SU-DHL-6 (cell line): ENCODE results near the gene DSCAML1.

Source experiments
- H2AFZ ChIP-seq: fragments of 200-600 bp; sonication (generic); 2 replicates; pipeline ENCODE4 v1.6.1; 2014; ENCODE audit warnings: low read depth, mild to moderate bottlenecking, moderate library complexity, mixed read lengths, antibody characterized with exemption, low read length; ENCODE audit not compliant: severe bottlenecking
- H3F3A ChIP-seq: fragments of 200-600 bp; shearing (Covaris generic); 2 replicates; pipeline ENCODE4 v1.6.0; 2016; ENCODE audit warnings: antibody characterized with exemption, mild to moderate bottlenecking; ENCODE audit not compliant: insufficient read depth
- H3K27ac ChIP-seq: fragments of 200-600 bp; sonication (generic); 2 replicates; pipeline ENCODE4 v1.5.1; 2016; ENCODE audit warnings: low read depth, mild to moderate bottlenecking, low read length, moderate library complexity, mixed read lengths
- H3K27me3 ChIP-seq: fragments of 200-600 bp; sonication (generic), shearing (Covaris generic); 2 replicates; pipeline ENCODE4 v1.6.0; 2014; ENCODE audit warnings: mild to moderate bottlenecking, low read length
- H3K36me3 ChIP-seq: fragments of 200-600 bp; sonication (generic); 2 replicates; pipeline ENCODE4 v1.6.1; 2014; ENCODE audit warnings: mild to moderate bottlenecking, low read length, mixed read lengths
- H3K4me2 ChIP-seq: fragments of 300-600, 200-600 bp; shearing (Covaris generic), sonication (generic); 2 replicates; pipeline ENCODE4 v1.6.0; 2014; ENCODE audit warnings: low read length, low read depth, mild to moderate bottlenecking; ENCODE audit not compliant: poor library complexity, severe bottlenecking
- H3K4me3 ChIP-seq: fragments of 200-600 bp; sonication (generic); 2 replicates; pipeline ENCODE4 v1.5.1; 2014; ENCODE audit warnings: antibody characterized with exemption, low read length, mild to moderate bottlenecking, mixed read lengths; ENCODE audit not compliant: insufficient read depth, poor library complexity, severe bottlenecking
- H3K79me2 ChIP-seq: fragments of 200-600 bp; sonication (generic); 2 replicates; pipeline ENCODE4 v1.6.1; 2014; ENCODE audit warnings: mild to moderate bottlenecking, low read length, moderate library complexity; ENCODE audit not compliant: insufficient read depth
- H3K9ac ChIP-seq: fragments of 200-600 bp; sonication (generic); 2 replicates; pipeline ENCODE4 v1.7.0; 2014; ENCODE audit warnings: mild to moderate bottlenecking, low read length
- H3K9me2 ChIP-seq: fragments of 200-600 bp; sonication (generic); replicated peaks from 2 replicates; pipeline ENCODE4 v1.6.1; 2014; ENCODE audit warnings: low read length; ENCODE audit not compliant: insufficient read depth
- H3K9me3 ChIP-seq: fragments of 200-600 bp; sonication (generic); 2 replicates; pipeline ENCODE4 v1.6.1; 2014; ENCODE audit warnings: low read length, mixed read lengths; ENCODE audit not compliant: insufficient read depth
- H4K20me1 ChIP-seq: fragments of 200-600 bp; sonication (generic); 2 replicates; pipeline ENCODE4 v1.6.1; 2014; ENCODE audit warnings: low read depth, mild to moderate bottlenecking, antibody characterized with exemption, low read length, moderate library complexity, mixed read lengths
- EZH2phosphoT487 ChIP-seq: fragments of 200-600 bp; sonication (generic), shearing (Covaris generic); conservative IDR thresholded peaks from 2 replicates; pipeline ENCODE4 v1.6.1; 2018; ENCODE audit warnings: mild to moderate bottlenecking, antibody characterized with exemption, low read length, moderate library complexity, mixed read lengths
- TF ChIP-seq, protein P1 (sequence below): fragments of 200-600 bp; sonication (generic); IDR thresholded peaks from one replicate; pipeline ENCODE4 v1.5.1; 2017; ENCODE audit warnings: antibody characterized with exemption, mild to moderate bottlenecking, low read length, moderate library complexity; ENCODE audit not compliant: insufficient read depth, poor library complexity, severe bottlenecking

DSCAML1 gene

DNA sequence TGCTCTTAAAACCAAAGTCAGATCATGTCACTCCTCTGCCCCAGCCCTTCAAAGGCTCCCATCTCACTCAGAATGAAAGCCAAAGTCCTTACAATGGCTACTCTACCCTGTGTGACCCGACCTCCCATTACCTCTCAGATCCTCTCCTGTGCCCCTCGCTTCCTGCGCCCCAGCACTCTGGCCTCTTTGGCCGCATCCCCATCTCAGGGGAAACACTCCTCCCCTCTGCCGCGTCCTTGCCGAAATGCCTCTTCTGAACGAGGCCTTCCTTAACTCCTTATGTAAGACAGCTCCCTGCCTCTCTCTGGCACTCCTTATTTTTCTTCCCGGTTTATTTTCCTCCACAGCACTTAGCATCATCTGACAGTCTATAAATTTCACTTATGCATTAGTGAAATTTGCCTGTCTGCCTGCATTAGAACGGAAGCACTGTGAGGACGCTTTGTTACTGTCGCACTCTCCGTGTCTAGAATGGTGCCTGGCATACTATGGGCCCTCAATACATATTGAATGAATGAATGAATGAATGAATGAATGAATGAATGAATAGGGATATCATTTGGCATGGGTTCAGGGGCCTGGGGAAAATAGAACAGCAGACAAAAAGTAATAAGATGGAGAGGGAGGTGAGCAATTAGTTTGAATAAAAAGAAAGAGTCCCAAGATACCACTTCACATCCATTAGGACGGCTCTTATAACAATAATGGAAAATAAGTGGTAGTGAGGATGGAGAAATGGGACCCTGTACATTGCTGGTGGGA is 331.6 kb downstream of the DSCAML1 start:
- no peaks in the 10 kb centered on the region for H4K20me1 ChIP-seq
- TF ChIP-seq, protein P1, sequence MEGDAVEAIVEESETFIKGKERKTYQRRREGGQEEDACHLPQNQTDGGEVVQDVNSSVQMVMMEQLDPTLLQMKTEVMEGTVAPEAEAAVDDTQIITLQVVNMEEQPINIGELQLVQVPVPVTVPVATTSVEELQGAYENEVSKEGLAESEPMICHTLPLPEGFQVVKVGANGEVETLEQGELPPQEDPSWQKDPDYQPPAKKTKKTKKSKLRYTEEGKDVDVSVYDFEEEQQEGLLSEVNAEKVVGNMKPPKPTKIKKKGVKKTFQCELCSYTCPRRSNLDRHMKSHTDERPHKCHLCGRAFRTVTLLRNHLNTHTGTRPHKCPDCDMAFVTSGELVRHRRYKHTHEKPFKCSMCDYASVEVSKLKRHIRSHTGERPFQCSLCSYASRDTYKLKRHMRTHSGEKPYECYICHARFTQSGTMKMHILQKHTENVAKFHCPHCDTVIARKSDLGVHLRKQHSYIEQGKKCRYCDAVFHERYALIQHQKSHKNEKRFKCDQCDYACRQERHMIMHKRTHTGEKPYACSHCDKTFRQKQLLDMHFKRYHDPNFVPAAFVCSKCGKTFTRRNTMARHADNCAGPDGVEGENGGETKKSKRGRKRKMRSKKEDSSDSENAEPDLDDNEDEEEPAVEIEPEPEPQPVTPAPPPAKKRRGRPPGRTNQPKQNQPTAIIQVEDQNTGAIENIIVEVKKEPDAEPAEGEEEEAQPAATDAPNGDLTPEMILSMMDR, result no peak
- TF ChIP-seq EZH2phosphoT487, result no peak

DNA sequence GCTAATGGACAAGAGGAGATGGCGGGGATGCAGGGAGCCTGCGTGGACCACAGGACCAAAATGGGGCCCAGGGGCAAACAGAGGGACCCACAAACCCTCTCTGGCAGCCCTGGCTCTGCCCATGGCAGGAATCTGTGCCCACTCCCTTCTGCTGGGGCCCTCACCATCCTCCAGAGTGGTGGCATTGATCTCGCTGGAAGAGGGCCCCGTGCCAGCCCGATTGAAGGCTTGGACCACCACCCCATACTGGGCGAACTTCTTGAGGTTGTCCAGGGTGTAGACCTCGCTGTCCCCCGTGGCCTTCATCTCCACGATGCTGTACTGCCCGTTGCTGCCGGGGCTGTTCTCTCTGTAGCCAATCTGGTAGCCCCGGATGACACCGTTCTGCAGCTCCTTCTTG is 332.2 kb downstream of the DSCAML1 start:
- Histone ChIP-seq H3K4me3 (no peak overlapping the region), H3K9me3 (no peaks in the 10 kb centered on the region), H3K36me3 (no peaks in the 10 kb centered on the region), H3K27me3 (no peaks in the 10 kb centered on the region), H4K20me1 (no peaks in the 10 kb centered on the region), H3K79me2 (no peaks in the 10 kb centered on the region), H3K27ac (no peak overlapping the region), H2AFZ (no peak overlapping the region), H3K9me2 (no peaks in the 10 kb centered on the region), H3K9ac (no peak overlapping the region), H3F3A (no peaks in the 10 kb centered on the region), H3K4me2 (no peak overlapping the region)
- TF ChIP-seq, protein P1, result no peak
- TF ChIP-seq EZH2phosphoT487, result no peak

More for the DNA sequence above, 331.6 kb downstream of the DSCAML1 start:
- no peak overlapping the region for H3K9ac ChIP-seq
- no peak overlapping the region for H2AFZ ChIP-seq
- H3K9me2 ChIP-seq, result no peaks in the 10 kb centered on the region
- no peaks in the 10 kb centered on the region for H3K79me2 ChIP-seq
- no peaks in the 10 kb centered on the region for H3K27me3 ChIP-seq
- H3K9me3 ChIP-seq, result no peaks in the 10 kb centered on the region
- no peak overlapping the region for H3K4me2 ChIP-seq
- H3K4me3 ChIP-seq, result no peak overlapping the region
- no peaks in the 10 kb centered on the region for H3F3A ChIP-seq
- H3K36me3 ChIP-seq, result no peaks in the 10 kb centered on the region
- no peak overlapping the region for H3K27ac ChIP-seq

DNA sequence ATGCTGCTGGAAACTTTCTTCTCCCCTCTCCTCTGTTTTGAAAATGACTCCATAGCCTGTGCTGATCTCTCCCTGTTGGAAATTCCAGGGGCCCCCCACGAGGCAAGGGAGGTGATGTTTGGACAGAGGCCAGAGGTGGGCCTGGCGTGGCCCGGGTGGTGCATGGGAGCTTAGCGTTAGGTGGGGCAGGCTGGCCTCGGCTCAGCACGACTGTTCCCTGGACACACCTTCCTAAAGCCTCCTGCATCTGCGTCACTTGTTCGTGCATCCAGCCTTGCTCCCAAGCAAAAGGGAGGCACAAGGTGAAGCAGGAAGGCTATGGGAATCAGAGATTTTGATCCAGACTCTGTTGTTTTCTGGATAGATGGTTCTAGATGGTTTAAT is 334.2 kb downstream of the DSCAML1 start:
- H3K4me2 ChIP-seq, result no peak overlapping the region
- no peaks in the 10 kb centered on the region for H3K9me2 ChIP-seq
- H3K79me2 ChIP-seq, result no peaks in the 10 kb centered on the region
- no peaks in the 10 kb centered on the region for H3K9me3 ChIP-seq
- no peaks in the 10 kb centered on the region for H3K27me3 ChIP-seq
- no peaks in the 10 kb centered on the region for H4K20me1 ChIP-seq
- H2AFZ ChIP-seq, result no peak overlapping the region
- no peak overlapping the region for H3K4me3 ChIP-seq
- TF ChIP-seq, protein P1, result no peak
- no peaks in the 10 kb centered on the region for H3F3A ChIP-seq
- no peaks in the 10 kb centered on the region for H3K36me3 ChIP-seq
- H3K27ac ChIP-seq, result no peak overlapping the region
- H3K9ac ChIP-seq, result no peak overlapping the region
